A673 (cell line): ENCODE results near the gene DYNLT5. TPM values are rescaled to one million over a fixed set of nuclear protein-coding genes. Genes with fewer than 3 reads are reported as not detected.

Experiments used
- BruUV-seq: library from RNA; stranded (reverse); fragments of 400-500 nt; replicated peaks from 2 replicates; lab custom pipeline; 2021; lab: Mats Ljungman, UMichigan
- CTCF ChIA-PET: fragments of 300-600 bp; sonication (Branson Sonifier 250); formaldehyde crosslinking; loops from one replicate; lab custom pipeline; 2022; ENCODE audit warnings: antibody characterized with exemption; lab: Charles Lee
- POLR2A ChIA-PET: fragments of 300-600 bp; sonication (Branson Sonifier 250); formaldehyde crosslinking; loops from one replicate; lab custom pipeline; 2022; ENCODE audit warnings: antibody characterized with exemption; ENCODE audit not compliant: low non-redundant PET; lab: Charles Lee
- DNase-seq: peaks from one replicate; pipeline ENCODE4 v3.0.0-alpha.2; 2015; ENCODE audit warnings: low spot score
- H3K27ac ChIP-seq: fragments of 200-600 bp; sonication (generic); 2 replicates; pipeline ENCODE4 v1.5.1; 2016; ENCODE audit warnings: mixed run types, low read depth, mild to moderate bottlenecking, mixed read lengths, antibody characterized with exemption, low read length; ENCODE audit not compliant: poor library complexity, severe bottlenecking
- H3K27me3 ChIP-seq: fragments of 200-600 bp; sonication (generic); replicated peaks from 2 replicates; pipeline ENCODE4 v1.6.1; 2017; ENCODE audit warnings: mixed run types, low read depth, mild to moderate bottlenecking, mixed read lengths, antibody characterized with exemption, low read length; ENCODE audit not compliant: insufficient read depth, poor library complexity
- H3K36me3 ChIP-seq: fragments of 200-600 bp; sonication (generic); 2 replicates; pipeline ENCODE4 v1.6.1; 2016; ENCODE audit warnings: mixed run types, mild to moderate bottlenecking, mixed read lengths, antibody characterized with exemption, low read length; ENCODE audit not compliant: insufficient read depth, poor library complexity, severe bottlenecking
- H3K4me1 ChIP-seq: fragments of 200-600 bp; sonication (generic); 2 replicates; pipeline ENCODE4 v1.6.1; 2017; ENCODE audit warnings: mixed run types, mild to moderate bottlenecking, mixed read lengths, antibody characterized with exemption, low read length; ENCODE audit not compliant: insufficient read depth, poor library complexity, severe bottlenecking
- H3K4me3 ChIP-seq: fragments of 200-600 bp; sonication (generic); 2 replicates; pipeline ENCODE4 v1.5.1; 2016; ENCODE audit warnings: low read depth, mixed run types, mild to moderate bottlenecking, mixed read lengths, low read length; ENCODE audit not compliant: poor library complexity, severe bottlenecking
- H3K9me3 ChIP-seq: fragments of 200-600 bp; sonication (generic); 2 replicates; pipeline ENCODE4 v1.6.1; 2016; ENCODE audit warnings: mixed run types, low read depth, mild to moderate bottlenecking, mixed read lengths, antibody characterized with exemption, low read length; ENCODE audit not compliant: poor library complexity, severe bottlenecking
- EZH2 ChIP-seq: fragments of 200-600 bp; sonication (generic); IDR thresholded peaks from 2 replicates; pipeline ENCODE4 v1.6.1; 2017; ENCODE audit warnings: borderline replicate concordance, low read depth, mild to moderate bottlenecking, mixed read lengths, antibody characterized with exemption, low read length; ENCODE audit not compliant: poor library complexity, severe bottlenecking
- intact Hi-C: fragments of 100-400 bp; cut with micrococcal nuclease; formaldehyde crosslinking; loops from one replicate; pipeline ENCODE4 v1.10.0; 2022; ENCODE audit not compliant: unreplicated experiment
- total RNA-seq: library from RNA; stranded (reverse); gene quantifications from 2 replicates; pipeline ENCODE4 v1.2.3, GENCODE V29; 2021
- TF ChIP-seq, protein P1 (sequence below): fragments of 300-800, 200-600 bp; sonication (generic); conservative IDR thresholded peaks from 2 replicates; pipeline ENCODE4 v1.5.1; 2017; ENCODE audit warnings: low read depth, mild to moderate bottlenecking, antibody characterized with exemption, low read length, moderate library complexity, mixed read lengths

DYNLT5 gene
- total RNA-seq, 1 experiment from 2014 or later, result not detected

DNA sequence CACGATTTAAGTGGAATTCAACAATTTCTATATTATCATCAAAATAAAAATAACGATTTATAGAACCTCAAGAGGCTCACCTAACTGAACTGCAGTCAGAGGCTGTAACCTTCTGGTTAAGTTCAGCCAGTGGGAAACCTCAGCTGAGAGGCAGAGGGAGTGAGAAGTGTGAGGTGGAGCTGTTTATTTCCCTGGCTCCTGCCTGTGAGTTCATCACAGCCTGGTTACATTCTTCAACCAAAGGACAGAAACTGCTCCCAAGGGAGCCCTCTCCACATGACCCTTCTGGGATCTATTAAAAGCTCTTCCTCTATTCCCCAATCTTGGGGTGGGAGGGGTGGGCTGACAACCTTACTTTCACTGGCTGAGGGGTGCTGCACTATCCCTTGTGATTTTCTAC lies 22.2 kb downstream of the DYNLT5 start:
- ChIA-PET CTCF (interaction anchor here (0.6 to 0.7 kb wide), 2 partner anchors 9 to 12 kb away, joined by 4 to 7 read pairs; no protein-coding TSS in a partner anchor), POLR2A (interaction anchor here (0.6 kb wide), 1 partner anchor 439 kb away, joined by 3 read pairs; no protein-coding TSS in a partner anchor)
- no TSS peak for BruUV-seq
- TF ChIP-seq, protein P1, sequence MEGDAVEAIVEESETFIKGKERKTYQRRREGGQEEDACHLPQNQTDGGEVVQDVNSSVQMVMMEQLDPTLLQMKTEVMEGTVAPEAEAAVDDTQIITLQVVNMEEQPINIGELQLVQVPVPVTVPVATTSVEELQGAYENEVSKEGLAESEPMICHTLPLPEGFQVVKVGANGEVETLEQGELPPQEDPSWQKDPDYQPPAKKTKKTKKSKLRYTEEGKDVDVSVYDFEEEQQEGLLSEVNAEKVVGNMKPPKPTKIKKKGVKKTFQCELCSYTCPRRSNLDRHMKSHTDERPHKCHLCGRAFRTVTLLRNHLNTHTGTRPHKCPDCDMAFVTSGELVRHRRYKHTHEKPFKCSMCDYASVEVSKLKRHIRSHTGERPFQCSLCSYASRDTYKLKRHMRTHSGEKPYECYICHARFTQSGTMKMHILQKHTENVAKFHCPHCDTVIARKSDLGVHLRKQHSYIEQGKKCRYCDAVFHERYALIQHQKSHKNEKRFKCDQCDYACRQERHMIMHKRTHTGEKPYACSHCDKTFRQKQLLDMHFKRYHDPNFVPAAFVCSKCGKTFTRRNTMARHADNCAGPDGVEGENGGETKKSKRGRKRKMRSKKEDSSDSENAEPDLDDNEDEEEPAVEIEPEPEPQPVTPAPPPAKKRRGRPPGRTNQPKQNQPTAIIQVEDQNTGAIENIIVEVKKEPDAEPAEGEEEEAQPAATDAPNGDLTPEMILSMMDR, result no peak
- TF ChIP-seq EZH2, result no peak
- Histone ChIP-seq H3K4me3 (no peak overlapping the region), H3K27ac (no peak overlapping the region), H3K4me1 (no peaks in the 10 kb centered on the region), H3K36me3 (no peaks in the 10 kb centered on the region), H3K9me3 (no peaks in the 10 kb centered on the region), H3K27me3 (no peaks in the 10 kb centered on the region)
- no peak for DNase-seq
- intact Hi-C loops, result no loop called here

DNA sequence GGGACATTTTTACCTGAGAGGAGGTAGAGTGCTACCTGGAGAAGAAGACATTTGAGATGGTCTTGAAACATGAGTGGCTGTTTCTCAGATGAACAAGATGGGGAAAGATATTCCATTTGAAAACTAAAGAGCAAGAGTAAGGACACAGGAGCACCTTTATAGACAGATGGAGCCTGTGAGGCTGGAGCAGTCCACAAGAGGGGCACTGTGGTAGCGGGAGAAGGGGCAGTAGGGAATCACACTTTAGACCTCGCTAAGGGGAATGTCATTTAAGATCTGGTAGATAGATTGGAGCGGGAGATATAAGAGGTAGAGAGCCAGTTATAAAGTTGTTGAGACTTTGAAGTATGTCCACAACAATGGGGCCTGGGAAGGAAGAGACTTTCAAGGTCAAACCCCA lies 23.4 kb downstream of the DYNLT5 start:
- CTCF ChIA-PET, result no interaction called here
- POLR2A ChIA-PET, result no interaction called here

DNA sequence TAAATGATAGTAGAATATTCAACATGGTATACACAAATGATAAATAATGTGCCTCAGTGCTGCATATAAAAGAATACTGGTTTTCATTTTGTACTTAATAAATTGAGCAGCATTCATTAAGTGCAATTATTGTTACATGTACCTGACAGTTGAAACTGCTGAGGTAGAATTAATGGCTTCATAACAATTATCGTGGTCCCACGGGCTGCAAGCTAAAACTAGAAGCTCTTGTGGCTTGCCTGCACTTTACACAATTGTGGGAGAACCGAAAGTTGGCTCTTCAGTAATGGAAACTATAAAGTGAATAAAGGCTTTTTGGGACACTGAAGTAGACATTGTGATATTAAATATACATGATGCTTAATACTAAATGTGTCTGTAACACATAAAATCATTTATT lies 25.6 kb downstream of the DYNLT5 start:
- POLR2A ChIA-PET, result no interaction called here
- no peak overlapping the region for H3K4me3 ChIP-seq

More for the DNA sequence above, 23.4 kb downstream of the DYNLT5 start:
- BruUV-seq, result no TSS peak
- no peaks in the 10 kb centered on the region for H3K36me3 ChIP-seq
- H3K4me1 ChIP-seq, result no peaks in the 10 kb centered on the region
- H3K27me3 ChIP-seq, result no peaks in the 10 kb centered on the region
- intact Hi-C loops, result no loop called here
- H3K27ac ChIP-seq, result no peak overlapping the region
- H3K4me3 ChIP-seq, result no peak overlapping the region
- no peak for DNase-seq
- no peaks in the 10 kb centered on the region for H3K9me3 ChIP-seq
- TF ChIP-seq EZH2, result no peak
- TF ChIP-seq, protein P1, result no peak

More for the DNA sequence above, 25.6 kb downstream of the DYNLT5 start:
- no TSS peak for BruUV-seq
- Histone ChIP-seq H3K27me3 (no peaks in the 10 kb centered on the region), H3K4me1 (no peaks in the 10 kb centered on the region), H3K36me3 (no peaks in the 10 kb centered on the region), H3K27ac (no peak overlapping the region), H3K9me3 (no peaks in the 10 kb centered on the region)
- no peak for TF ChIP-seq EZH2
- TF ChIP-seq, protein P1, result no peak
- no peak for DNase-seq
- intact Hi-C loops, result no loop called here
- CTCF ChIA-PET, result no interaction called here
